ENCODE results near the gene DENND1C. TPM values are rescaled to one million over a fixed set of nuclear protein-coding genes. Genes with fewer than 3 reads are reported as not detected.

DENND1C gene
- total and polyA plus RNA-seq, 9 of the 15 experiments (the other 6 are each of a cell fraction or from before 2014, with no cell fraction given) = 0.03 to 1.2 (median 0.32) TPM; not detected in 1

DNA sequence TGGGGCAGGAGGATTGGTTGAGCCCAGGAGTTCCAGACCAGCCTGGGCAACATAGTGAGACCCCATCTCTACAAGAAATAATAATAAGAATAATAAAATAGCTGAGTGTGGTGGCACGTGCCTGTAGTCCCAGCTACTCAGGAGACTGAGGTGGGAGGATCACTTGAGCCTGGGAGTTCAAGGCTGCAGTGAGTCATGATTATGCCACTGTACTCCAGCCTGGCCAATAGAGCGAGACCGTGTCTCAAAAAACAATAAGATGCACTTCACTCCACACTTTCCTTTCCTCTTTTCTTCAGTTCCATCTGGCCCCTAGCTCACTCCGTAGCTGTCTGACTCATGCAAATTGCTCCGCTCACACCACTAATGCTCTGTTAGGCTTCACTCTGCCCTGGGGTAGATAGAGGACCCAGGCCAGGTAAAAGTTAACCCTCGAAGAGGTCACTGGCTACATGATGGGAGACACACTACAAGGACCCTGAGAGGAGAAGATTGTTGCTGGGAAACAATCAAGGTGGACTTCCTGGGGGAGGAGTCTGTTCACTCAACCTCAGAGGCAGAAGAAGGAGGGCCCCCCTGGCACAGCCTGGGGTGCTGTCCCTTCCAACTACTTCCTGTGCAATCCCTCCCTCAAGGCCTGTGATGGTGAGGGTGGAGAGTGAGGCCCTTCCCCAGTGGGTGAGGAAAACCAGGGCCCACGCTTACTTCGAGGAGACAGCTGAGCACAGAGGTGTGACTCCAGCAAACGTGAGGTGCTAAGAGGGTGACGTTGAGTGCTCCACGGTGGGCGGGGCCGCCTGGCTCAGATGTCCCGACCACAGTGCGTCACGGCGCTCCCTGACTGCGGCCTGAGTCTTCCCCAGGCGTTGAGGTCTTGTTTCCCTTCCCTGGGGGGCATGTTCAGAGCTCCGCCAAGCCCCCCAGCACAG lies 40.4 kb upstream of the DENND1C start (continued):
- TF ChIP-seq, protein P1, sequence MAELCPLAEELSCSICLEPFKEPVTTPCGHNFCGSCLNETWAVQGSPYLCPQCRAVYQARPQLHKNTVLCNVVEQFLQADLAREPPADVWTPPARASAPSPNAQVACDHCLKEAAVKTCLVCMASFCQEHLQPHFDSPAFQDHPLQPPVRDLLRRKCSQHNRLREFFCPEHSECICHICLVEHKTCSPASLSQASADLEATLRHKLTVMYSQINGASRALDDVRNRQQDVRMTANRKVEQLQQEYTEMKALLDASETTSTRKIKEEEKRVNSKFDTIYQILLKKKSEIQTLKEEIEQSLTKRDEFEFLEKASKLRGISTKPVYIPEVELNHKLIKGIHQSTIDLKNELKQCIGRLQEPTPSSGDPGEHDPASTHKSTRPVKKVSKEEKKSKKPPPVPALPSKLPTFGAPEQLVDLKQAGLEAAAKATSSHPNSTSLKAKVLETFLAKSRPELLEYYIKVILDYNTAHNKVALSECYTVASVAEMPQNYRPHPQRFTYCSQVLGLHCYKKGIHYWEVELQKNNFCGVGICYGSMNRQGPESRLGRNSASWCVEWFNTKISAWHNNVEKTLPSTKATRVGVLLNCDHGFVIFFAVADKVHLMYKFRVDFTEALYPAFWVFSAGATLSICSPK (IDR thresholded peaks at IDR 0.05; ENCODE audit: borderline replicate concordance) = no peak
- TF ChIP-seq GATAD2A (IDR thresholded peaks at IDR 0.05) (no peak), HLTF (IDR thresholded peaks at IDR 0.05) (no peak), ZNF263 (CRISPR knock-in tag; IDR thresholded peaks at IDR 0.05; ENCODE audit: borderline replicate concordance) (peak; percentile 95), SMARCA5 (IDR thresholded peaks at IDR 0.05) (peak; percentile 94), DACH1 (IDR thresholded peaks at IDR 0.05; ENCODE audit: partially characterized antibody) (peak; percentile 35), NRF1 (conservative IDR thresholded peaks at IDR 0.05 in 1 of 2, IDR thresholded peaks at IDR 0.05 in 1 of 2) (0 out of 4 replicates have a peak, but pooled peaks of 1 of the 2 experiments have one; percentile 26), XRCC4 (IDR thresholded peaks at IDR 0.05; ENCODE audit: extremely low read depth, insufficient read depth, insufficient read length) (no peak), ZNF384 (IDR thresholded peaks at IDR 0.05; ENCODE audit: low read depth, low read length) (no peak)
- TF ChIP-seq, protein P2, sequence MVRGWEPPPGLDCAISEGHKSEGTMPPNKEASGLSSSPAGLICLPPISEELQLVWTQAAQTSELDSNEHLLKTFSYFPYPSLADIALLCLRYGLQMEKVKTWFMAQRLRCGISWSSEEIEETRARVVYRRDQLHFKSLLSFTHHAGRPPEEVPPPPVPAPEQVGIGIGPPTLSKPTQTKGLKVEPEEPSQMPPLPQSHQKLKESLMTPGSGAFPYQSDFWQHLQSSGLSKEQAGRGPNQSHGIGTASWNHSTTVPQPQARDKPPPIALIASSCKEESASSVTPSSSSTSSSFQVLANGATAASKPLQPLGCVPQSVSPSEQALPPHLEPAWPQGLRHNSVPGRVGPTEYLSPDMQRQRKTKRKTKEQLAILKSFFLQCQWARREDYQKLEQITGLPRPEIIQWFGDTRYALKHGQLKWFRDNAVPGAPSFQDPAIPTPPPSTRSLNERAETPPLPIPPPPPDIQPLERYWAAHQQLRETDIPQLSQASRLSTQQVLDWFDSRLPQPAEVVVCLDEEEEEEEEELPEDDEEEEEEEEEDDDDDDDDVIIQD (CRISPR knock-in tag; IDR thresholded peaks at IDR 0.05) = no peak
- TF ChIP-seq, protein P3, sequence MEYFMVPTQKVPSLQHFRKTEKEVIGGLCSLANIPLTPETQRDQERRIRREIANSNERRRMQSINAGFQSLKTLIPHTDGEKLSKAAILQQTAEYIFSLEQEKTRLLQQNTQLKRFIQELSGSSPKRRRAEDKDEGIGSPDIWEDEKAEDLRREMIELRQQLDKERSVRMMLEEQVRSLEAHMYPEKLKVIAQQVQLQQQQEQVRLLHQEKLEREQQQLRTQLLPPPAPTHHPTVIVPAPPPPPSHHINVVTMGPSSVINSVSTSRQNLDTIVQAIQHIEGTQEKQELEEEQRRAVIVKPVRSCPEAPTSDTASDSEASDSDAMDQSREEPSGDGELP (CRISPR knock-in tag; IDR thresholded peaks at IDR 0.05; ENCODE audit: borderline replicate concordance) = peak; percentile 86; the same call in 1 of the 2 replicates
- TF ChIP-seq, protein P4, sequence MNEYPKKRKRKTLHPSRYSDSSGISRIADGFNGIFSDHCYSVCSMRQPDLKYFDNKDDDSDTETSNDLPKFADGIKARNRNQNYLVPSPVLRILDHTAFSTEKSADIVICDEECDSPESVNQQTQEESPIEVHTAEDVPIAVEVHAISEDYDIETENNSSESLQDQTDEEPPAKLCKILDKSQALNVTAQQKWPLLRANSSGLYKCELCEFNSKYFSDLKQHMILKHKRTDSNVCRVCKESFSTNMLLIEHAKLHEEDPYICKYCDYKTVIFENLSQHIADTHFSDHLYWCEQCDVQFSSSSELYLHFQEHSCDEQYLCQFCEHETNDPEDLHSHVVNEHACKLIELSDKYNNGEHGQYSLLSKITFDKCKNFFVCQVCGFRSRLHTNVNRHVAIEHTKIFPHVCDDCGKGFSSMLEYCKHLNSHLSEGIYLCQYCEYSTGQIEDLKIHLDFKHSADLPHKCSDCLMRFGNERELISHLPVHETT (CRISPR knock-in tag; conservative IDR thresholded peaks at IDR 0.05 in 1 of 2, IDR thresholded peaks at IDR 0.05 in 1 of 2) = no peak

Data from K562 (cell line).